Activated CD8-positive, alpha-beta memory T cell treated with anti-CD3 and anti-CD28 coated beads for 48 hours (primary cell): ENCODE measurements around the gene CCPG1.

Experiments
- DNase-seq, 3 experiments: peaks; one replicate each; pipeline ENCODE4 v3.0.0-alpha.2; 2020; ENCODE audit warnings: low read depth in 2 of 3, low spot score in 2 of 3

CCPG1 gene

DNA sequence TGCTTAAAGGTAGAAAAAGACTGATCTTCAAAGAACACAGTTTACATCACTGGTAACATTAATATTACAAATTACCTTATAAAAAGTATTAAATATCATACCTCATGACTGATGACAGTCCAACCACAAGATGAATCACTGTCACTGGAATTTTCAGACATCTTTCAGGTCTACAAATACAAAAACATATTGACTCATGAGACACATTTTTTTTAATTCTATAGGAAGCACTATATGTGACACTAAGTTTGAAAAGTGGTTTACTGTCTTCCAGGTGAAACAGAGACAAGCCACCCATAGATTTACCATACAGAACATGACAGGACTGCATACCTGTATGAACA, 18.9 kb downstream of the CCPG1 start:
- DNase-seq, result no peak

DNA sequence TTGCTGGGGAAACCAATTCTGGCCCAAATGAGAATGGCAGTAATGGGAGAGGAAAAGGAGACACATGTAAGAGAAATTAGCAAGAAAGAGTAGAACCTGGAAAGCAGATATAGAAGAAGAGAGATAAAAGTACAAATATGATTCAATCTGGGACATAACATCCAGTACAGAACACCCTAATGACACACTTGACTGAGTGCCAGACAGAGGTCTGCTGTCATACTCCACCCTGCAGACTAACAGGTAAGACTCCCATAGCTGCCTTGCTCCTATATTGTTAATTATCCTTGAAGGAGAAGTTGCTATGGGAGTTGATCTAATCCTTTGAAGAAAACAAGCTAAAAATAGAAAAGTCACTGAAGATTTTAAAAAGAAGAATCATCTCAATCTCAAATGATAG, 21.1 kb downstream of the CCPG1 start:
- no peak for DNase-seq

DNA sequence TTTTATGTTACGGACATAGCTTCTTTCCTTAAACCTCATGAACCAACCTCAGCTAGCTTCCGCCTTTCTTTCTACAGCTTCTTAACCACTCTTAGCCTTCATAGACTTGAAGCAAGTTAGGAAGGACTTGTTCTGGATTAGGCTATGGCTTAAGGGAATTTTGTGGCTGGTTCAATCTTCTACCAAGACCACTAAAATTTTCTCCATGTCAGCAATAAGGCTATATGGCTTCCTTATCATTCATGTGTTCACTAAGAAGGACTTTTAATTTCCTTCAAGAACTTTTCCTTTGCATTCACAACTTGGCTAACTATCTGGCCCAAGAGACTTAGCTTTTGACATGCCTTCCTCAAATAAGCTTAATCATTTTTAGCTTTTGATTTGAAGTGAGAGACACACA, 24.5 kb downstream of the CCPG1 start:
- no peak for DNase-seq

GRCh38 chr15:55381595-55381994, 26.6 kb downstream of the CCPG1 start:
- DNase-seq, result no peak

DNA sequence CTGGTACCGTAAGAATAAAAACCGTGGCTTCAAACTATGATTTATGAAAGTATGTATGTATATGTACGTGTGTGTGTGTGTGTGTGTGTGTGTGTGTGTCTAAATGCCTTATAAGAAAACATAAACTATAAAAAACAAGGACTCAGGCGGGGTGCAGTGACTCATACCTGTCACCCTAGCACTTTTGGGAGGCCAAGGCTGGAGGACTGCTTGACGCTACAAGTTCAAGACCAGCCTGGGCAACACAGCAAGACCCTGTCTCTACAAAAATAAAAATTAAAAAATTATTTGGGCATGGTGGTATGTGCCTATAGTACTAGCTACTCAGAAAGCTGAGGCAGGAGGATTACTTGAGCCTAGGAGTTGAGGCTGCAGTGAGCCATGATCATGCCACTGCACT, 29.1 kb downstream of the CCPG1 start:
- DNase-seq, result no peak

GRCh38 chr15:55372701-55373440, 35.3 kb downstream of the CCPG1 start:
- no peak for DNase-seq

- DNase-seq, result no peak
Observed at GRCh38 chr15:55366981-55367380, 41.2 kb downstream of the CCPG1 start.

- no peak for DNase-seq
Observed at GRCh38 chr15:55362641-55363040, 45.5 kb downstream of the CCPG1 start.

GRCh38 chr15:55361048-55361447, 47.1 kb downstream of the CCPG1 start:
- no peak for DNase-seq

DNA sequence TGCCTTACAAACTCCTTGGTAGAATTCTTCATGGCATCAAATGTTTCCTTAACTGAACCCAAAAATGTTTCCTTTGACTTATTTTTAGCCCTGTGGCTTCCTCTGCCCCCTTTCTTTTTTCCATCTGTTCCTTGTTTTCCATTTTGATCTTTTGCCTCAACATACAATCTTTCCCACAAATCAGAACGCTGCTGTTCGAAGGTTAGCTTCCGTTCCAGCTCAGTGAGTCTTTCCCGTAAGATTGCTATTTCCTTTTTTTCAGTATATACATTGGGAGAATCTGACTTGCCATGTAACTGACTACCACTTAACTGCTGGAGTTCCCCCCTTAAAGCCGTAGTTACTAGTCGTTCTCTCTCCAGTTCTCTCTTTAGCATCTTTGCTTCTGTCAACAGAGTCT, 47.9 kb downstream of the CCPG1 start:
- no peak for DNase-seq

GRCh38 chr15:55358471-55358870, 49.7 kb downstream of the CCPG1 start:
- DNase-seq, result no peak

DNA sequence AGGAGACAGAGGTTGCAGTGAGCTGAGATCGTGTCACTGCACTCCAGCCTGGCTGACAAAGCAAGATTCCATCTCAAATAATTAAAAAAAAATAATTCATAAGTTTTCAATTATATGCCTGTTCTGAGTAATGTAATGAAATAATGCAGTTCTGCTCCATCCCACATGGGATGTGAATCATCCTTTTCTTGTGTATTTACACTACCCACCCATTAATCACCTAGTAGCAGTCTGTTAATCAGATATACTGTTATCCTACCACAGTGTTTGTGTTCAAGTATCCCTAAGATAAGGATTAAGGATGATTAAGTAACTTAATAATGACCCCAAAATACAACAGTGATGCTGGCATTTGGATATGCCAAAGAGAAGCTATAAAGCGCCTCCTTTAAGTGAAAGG, 50.4 kb downstream of the CCPG1 start:
- no peak for DNase-seq

DNA sequence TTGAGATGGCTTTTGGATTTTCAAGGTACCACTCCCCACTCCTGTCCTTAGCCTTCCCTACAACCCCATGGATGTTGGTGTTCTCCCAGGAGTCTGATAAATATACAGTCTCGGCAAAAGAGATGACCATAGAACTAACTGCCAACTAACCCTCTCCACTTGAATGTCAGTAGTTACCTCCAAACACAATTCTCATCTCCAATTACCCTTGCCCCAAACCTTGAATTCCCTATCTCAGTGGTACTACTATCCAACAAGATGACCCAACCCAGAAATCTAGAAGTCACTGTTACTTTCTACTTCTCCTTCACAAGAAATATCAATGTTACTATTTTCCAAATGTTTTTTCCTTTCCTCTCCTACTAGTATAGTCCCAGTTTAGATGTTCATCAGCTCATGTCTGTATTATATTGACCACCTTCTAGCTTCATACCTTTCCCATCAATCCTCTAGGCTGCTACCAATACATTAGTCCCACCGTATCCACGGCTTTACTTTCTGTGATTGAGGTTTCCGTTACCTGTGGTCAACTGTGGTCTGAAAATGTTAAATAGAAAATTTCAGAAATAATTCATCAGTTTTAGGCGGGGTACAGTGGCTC, 51.1 kb downstream of the CCPG1 start:
- DNase-seq, result no peak

DNA sequence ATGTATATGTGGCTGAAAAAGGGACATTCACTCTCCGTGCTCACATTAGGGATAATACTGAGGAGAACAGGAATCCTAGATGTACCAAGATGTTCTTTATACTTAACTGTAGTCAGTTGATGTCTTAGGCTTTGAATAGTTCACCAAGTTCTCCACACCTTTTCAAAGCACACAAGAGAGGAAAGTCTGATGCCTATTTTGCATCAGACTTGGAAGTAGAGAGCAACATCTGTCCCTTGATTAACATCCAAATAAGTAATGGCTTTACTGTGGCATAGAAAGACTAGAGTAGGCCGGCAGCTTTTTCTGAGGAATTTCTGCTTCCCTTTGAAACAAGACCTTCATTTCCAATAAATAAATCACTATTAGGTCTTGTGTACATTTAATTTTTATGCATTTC, 55.1 kb downstream of the CCPG1 start:
- DNase-seq, result no peak

DNA sequence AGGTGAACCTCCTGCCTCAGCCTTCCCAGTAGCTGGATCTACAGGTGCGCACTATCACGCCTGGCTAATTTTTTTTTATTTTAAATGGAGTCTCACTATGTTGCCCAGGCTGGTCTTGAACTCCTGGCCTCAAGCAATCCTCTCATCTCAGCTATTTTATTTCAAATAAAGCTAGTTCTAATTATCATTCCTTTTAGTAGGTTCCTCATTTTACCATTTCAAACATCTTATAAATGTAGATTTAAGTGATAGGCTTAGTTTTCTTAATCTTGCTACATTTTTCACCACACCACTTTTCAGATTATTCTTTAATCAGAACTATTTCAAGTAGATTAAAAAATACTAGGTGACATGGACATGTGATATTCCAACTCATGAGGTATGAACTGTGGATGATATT, 58.9 kb downstream of the CCPG1 start:
- no peak for DNase-seq

DNA sequence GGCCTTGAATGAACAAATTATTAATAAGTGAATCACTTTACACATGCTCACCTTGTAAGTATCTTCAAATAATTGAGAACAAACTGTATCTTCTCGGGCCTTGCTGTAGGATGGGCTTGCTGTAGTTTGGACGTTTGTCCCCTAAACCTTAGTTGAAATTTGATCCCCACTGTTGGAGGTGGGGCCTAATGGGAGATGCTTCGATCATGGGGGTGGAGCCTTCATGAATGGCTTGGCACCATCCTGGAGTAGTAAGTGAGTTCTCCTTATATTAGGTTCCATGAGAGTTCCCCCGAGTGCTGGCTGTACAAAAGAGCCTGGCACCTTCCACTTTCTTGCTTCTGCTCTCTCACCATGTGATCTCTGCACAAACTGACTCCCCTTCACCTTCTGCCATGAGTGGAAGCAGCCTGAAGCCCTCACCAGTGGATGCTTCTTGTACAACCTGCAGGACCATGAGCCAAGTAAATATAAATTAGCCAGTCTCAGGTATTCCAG, 59.8 kb downstream of the CCPG1 start:
- no peak for DNase-seq

DNA sequence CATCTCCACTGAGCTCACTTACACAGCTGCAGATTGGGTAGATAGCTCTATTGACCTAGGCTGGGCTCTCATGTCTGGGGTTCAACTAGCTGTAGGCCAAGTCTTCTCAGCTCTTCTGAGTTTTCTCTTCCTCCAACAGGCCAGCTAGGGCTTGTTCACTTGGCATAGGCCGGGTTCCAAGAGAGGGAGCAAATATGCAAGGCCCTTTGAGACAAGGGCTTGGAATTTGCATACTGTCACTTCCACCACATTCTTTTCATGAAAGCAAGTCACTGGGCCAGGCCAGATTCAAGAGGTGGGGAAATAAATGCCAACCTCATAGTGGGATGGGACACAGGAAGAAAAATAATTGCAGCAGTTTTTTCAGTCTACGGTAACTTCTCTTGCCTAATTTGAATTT, 64.0 kb downstream of the CCPG1 start:
- DNase-seq, result no peak

GRCh38 chr15:55343168-55343567, 65.0 kb downstream of the CCPG1 start:
- no peak for DNase-seq

DNA sequence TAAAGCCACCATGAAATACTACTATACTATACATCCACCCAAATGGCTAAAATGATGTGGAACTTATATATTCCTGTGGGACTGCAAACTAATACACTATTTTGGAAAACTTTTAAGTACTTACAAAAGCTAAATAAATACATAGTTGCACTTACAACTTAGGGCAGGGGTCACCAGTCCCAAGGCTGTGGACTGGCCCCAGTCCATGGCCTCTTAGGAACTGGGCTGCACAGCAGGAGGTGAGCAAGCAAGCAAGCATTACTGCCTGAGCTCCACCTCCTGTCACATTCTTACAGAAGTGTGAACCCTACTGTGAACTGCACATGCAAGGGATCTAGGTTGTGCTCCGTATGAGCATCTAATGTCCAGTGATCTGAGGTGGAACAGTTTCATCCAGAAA, 71.0 kb downstream of the CCPG1 start:
- DNase-seq, result no peak

GRCh38 chr15:55334997-55335396, 73.2 kb downstream of the CCPG1 start:
- no peak for DNase-seq

GRCh38 chr15:55334371-55334770, 73.8 kb downstream of the CCPG1 start:
- DNase-seq, result no peak

GRCh38 chr15:55327387-55327786, 80.8 kb downstream of the CCPG1 start:
- no peak for DNase-seq

GRCh38 chr15:55322467-55322866, 85.7 kb downstream of the CCPG1 start:
- DNase-seq, result no peak
